ENCODE measurements around the gene MNAT1.

The MNAT1 gene

DNA sequence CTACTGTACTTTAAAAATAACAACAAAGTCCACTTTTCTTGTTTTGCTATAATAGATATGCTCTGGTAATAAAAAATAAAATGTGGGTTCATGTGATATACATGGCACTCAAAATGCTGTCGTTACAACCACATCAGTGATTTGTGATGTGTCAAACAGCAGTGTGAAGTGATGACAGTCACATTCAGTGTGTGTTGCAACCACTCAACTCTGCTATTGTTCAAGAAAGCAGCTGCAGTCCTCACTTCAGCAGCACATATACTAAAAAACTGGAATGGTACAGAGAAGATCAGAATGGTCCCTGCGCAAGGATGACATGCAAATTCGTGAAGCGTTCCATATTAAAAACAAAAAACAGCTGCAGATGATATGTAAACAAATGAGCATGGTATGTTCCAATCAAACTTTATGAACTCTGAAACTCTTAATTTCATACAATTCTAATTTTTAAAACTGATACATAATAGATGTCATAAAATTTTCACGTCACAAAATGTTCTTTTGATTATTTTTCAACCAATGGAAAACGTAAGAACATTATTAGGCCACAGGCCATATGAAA, 239.6 kb downstream of the MNAT1 start:
- DNase-seq, result no peak

DNA sequence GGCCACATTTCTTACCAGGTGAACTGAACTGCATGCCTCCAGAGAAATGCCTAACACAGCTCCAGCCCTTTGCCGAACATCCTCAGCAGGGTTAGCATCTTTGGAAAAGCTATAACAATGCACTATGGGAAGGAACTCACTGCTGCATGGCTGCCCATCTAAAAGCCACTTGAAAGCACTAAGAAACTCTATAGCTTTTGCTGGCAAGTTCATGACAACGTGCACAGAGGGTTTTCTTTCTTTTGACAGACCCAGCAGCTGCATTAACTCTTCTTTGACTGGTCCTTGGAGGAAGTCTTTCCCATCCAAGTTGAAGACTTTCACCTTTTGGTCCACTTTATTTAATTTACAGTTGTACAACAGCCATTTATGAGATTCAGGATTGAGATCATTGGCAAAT, 241.0 kb downstream of the MNAT1 start:
- no peak for DNase-seq

DNA sequence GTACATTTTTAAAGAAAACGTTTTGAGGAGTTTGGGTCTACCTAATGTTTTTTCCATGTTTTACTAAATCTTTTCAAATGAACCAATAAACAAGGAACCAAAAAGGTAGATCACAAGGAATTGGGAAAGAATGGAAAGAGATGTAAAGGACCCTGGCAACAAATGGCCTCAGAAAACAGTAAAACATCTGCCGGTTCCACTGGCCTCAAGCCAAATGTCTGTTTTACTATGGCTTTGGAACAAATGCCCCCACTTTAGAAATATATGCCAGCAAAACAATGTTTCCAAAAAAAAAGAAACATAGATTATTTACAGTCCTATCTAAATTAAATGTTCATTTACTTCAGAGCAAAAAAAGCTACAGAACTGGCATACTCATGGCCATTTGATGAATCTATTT, 243.3 kb downstream of the MNAT1 start:
- DNase-seq, result no peak

DNA sequence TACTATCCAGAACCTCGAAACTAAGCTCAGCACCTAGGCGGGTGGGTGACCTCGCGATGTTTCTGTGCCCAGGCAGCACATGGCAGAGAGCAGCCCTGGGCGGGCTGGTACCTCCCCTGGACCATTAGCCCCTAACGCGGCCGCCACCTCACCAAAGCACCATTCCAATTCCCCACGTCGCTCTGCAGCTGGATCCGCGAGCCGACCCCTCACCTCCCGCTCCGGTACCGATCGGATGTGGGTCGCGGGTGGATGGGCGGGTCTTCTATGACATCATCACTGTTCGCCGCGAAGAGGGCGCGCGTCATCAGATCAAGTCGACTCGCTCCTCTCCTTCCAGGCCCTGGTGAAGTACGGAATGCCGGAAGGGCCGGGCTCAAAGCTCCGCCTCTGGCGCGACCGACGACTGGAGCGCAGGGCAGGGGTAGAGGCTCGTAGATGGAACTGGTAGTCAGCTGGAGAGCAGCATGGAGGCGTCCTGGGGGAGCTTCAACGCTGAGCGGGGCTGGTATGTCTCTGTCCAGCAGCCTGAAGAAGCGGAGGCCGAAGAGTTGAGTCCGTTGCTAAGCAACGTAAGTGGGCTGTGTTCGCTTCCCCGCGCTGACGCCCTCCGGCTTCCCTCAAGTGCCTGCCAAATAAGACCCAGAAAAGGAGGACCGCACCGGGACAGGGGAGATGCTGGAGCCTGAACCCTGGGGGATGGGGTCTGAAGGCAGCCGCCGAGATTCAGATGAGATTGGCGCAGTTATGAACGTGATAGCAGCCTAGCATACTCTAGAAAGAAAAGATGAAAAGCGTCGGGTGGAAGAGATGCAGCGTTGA, 246.5 kb downstream of the MNAT1 start, which contains the start of the genes SLC38A6 and TRMT5:
SLC38A6 (plus strand) TSS at position 435 of the 822 bp plus-strand sequence; CDS start at position 468, 33 bp downstream.
TRMT5 (minus strand) TSS at position 269 of the 822 bp plus-strand sequence; CDS start at position 163, 106 bp downstream.
- DNase-seq, result peak; percentile 91

GRCh38 chr14:60981633-60982455, 247.3 kb downstream of the MNAT1 start:
- DNase-seq, result no peak

DNA sequence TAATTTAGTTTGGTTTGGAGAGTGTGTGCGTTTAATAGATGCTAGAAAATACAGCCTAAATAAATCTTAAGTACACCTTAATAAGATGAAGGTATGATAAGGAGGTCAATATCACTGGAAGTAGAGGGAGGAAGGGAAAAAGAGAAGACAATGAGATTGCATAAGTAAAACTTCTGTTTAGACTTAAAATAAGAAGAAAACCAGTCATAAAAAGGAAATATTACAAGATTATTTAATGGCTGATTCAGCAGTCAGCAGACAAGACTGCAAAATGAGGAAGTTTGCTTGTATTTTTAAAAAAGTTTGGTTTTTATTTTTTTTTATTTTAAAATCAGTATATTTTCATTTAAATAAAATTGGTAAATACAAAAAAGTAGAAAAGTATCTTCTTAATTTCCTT, 249.6 kb downstream of the MNAT1 start:
- DNase-seq, result no peak

DNA sequence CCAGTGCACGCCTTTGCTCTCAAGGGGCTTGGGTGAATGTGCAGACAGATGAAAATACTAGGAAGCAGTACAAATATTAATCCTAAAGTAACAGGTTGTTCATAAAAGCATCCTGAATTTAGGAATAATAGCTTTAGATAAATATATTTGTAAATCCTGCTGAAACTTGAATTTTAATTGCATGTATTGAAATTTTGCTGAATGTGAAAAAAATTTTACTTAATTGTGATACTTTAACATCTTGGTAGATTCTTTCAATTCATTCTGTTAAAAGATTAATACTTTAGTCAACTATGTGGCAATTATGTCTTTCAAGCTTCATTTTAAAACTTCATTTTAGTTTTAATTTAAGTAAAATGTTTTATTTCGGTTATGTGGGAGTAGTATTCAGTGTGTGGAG, 251.9 kb downstream of the MNAT1 start:
- DNase-seq, result no peak

- DNase-seq, result no peak
These were observed 255.0 kb downstream of the MNAT1 start for GRCh38 chr14:60989599-60989998.

GRCh38 chr14:60998617-60999016, 264.1 kb downstream of the MNAT1 start:
- no peak for DNase-seq

DNA sequence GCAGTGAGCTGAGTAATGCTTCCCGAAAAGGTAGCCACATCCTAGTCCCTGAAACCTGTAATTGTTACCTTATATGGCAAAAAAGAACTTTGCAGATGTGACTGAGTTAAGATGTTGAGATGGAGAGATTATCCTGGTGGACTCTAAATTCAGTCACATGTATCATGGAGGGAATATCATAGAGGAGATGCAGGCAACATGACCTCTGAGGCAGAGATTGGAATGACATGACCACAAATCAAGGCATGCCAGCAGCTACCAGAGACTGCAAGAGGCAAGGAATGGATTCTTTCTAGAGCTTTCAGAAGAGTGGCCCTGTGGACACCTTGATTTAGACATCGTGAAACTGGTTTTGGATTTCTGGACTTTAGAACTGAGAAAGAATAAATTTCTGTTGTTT, 265.0 kb downstream of the MNAT1 start:
- DNase-seq, result no peak

DNA sequence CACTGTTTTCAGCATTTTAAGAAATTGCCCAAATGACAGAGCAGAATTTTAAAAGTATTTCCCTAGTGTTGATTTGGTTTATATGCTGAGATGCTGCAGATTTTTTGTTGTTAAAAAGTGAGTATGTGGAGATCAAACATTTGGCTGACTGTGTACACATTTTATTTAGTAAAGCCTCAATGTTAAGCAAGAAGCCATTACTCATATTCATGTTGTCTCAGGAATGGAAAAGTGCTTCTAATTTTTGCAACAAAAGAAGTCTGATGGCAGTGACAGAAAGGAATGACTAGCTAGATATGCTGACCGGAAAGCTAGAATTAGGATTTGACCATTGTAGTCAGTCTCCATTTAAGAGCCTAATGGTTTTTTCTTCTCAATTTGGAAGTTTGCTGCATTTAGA, 269.0 kb downstream of the MNAT1 start:
- DNase-seq, result no peak

- no peak for DNase-seq
These were observed 285.0 kb downstream of the MNAT1 start for GRCh38 chr14:61019537-61019936.
